HG03442 (cell line): ENCODE data around the gene LIN28B.
"Not testable (repeated sequence)": the region's sequence is repeated elsewhere in the genome, so short reads cannot be mapped to it uniquely, and the experiment has no call there.

Experiments
- ATAC-seq: cut with Tn5 transposase; IDR thresholded peaks from one replicate; pipeline ENCODE4 v1.9.1; 2021; ENCODE audit warnings: mild to moderate bottlenecking, moderate library complexity; ENCODE audit not compliant: unreplicated experiment

The LIN28B gene

GRCh38 chr6:104955927-104956730 is 778 bp upstream of the LIN28B start:
- no peak for ATAC-seq

GRCh38 chr6:104957301-104958177 is 632 bp downstream of the LIN28B start:
- no peak for ATAC-seq

- no peak for ATAC-seq
Measured at GRCh38 chr6:104958178-104959025, 1.5 kb downstream of the LIN28B start.

GRCh38 chr6:104959026-104959858 is 2.3 kb downstream of the LIN28B start:
- no peak for ATAC-seq

- ATAC-seq: no peak
Measured at GRCh38 chr6:104969108-104969507, 12.2 kb downstream of the LIN28B start.

- no peak for ATAC-seq
Measured at GRCh38 chr6:104969785-104970581, 13.1 kb downstream of the LIN28B start.

GRCh38 chr6:104973404-104973803 is 16.5 kb downstream of the LIN28B start:
- no peak for ATAC-seq

GRCh38 chr6:104983296-104983695 is 26.4 kb downstream of the LIN28B start:
- no peak for ATAC-seq

- no peak for ATAC-seq
Measured at GRCh38 chr6:104983776-104984175, 26.9 kb downstream of the LIN28B start.

GRCh38 chr6:104984831-104985230 is 27.9 kb downstream of the LIN28B start:
- no peak for ATAC-seq

GRCh38 chr6:104985875-104986274 is 29.0 kb downstream of the LIN28B start:
- ATAC-seq: not testable (repeated sequence)

- no peak for ATAC-seq
Measured at GRCh38 chr6:104986625-104987024, 29.7 kb downstream of the LIN28B start.

GRCh38 chr6:104987218-104987617 is 30.3 kb downstream of the LIN28B start:
- ATAC-seq: no peak

GRCh38 chr6:104990085-104990484 is 33.2 kb downstream of the LIN28B start:
- no peak for ATAC-seq

- not testable (repeated sequence) for ATAC-seq
Measured at GRCh38 chr6:104991062-104991461, 34.2 kb downstream of the LIN28B start.

- ATAC-seq: not testable (repeated sequence)
Measured at GRCh38 chr6:104993576-104993975, 36.7 kb downstream of the LIN28B start.

- no peak for ATAC-seq
Measured at GRCh38 chr6:104995989-104996617, 39.2 kb downstream of the LIN28B start.

GRCh38 chr6:105001063-105001462 is 44.2 kb downstream of the LIN28B start:
- no peak for ATAC-seq

- ATAC-seq: no peak
Measured at GRCh38 chr6:105001906-105002305, 45.0 kb downstream of the LIN28B start.
